Spleen (tissue), 7 donors: Measurements from ENCODE around the gene SNRPD3.

ENCODE experiments used
- CTCF ChIP-seq, 11 experiments: fragments of 200-600 bp in 7 of 11; fragments of 450-650 bp in 4 of 11; sonication (generic) in 4 of 11; IDR thresholded peaks in 8 of 11; conservative IDR thresholded peaks in 3 of 11; 1 replicate in 7 of 11; 2 replicates in 4 of 11; pipeline versions ENCODE4 v1.4.0 to v1.8.0; 2016 to 2021; ENCODE audit warnings: antibody characterized with exemption in 11 of 11, inconsistent platforms in 4 of 11, mild to moderate bottlenecking in 1 of 11
- POLR2A ChIP-seq, 3 donors: fragments of 450-650 bp; IDR thresholded peaks; one replicate each; pipeline ENCODE4 v1.5.1; 2017; ENCODE audit warnings: antibody characterized with exemption in 3 of 3, mild to moderate bottlenecking in 1 of 3
- donor health status: DM: no; HTN: no; CAD: no; lungs with moderate emphysema.
- donor health status: DM: no; HTN: no; CAD: no.
- donor health status: DM: no; HTN: no; CAD: no.

GRCh38 chr22:24512043-24512442, 43.8 kb upstream of the SNRPD3 start:
- TF ChIP-seq CTCF (IDR thresholded peaks at IDR 0.05 in 8 of 11, conservative IDR thresholded peaks at IDR 0.05 in 3 of 11) (no peak), POLR2A (IDR thresholded peaks at IDR 0.05) (no peak)
